HepG2 (cell line): Measurements from ENCODE around the gene RAB1B. TPM values are rescaled to one million over a fixed set of nuclear protein-coding genes. Genes with fewer than 3 reads are reported as not detected.

Source experiments
- ARHGAP35 ChIP-seq: sonication (generic); formaldehyde crosslinking; IDR thresholded peaks from 2 replicates; pipeline ENCODE4 v1.9.0; 2022; ENCODE audit warnings: mild to moderate bottlenecking, inconsistent platforms, moderate library complexity, missing genetic modification reagents, borderline replicate concordance
- ARNT2 ChIP-seq: sonication (generic); formaldehyde crosslinking; IDR thresholded peaks from 2 replicates; pipeline ENCODE4 v1.8.0; 2022; ENCODE audit warnings: mild to moderate bottlenecking, low read depth, missing genetic modification reagents, moderate library complexity
- ATF7-NPFF ChIP-seq: sonication (generic); formaldehyde crosslinking; IDR thresholded peaks from 2 replicates; pipeline ENCODE4 v1.8.1; 2023; ENCODE audit warnings: mild to moderate bottlenecking, low read depth, missing genetic modification reagents, moderate library complexity
- GPN1 ChIP-seq: sonication (generic); formaldehyde crosslinking; IDR thresholded peaks from 2 replicates; pipeline ENCODE4 v1.5.1; 2020; ENCODE audit warnings: missing genetic modification reagents, borderline replicate concordance
- HHEX ChIP-seq: IDR thresholded peaks from 2 replicates; pipeline ENCODE4 v1.6.1; 2016; ENCODE audit warnings: control low read depth
- IKZF1 ChIP-seq: fragments of 450-650 bp; IDR thresholded peaks from 2 replicates; pipeline ENCODE4 v1.7.1; 2016
- MBNL3 ChIP-seq: fragments of 250-450 bp; sonication (Bioruptor Pico); conservative IDR thresholded peaks from 2 replicates; pipeline ENCODE4 v1.8.0; 2022; ENCODE audit warnings: mild to moderate bottlenecking, inconsistent platforms
- MEF2D ChIP-seq: sonication (generic); formaldehyde crosslinking; IDR thresholded peaks from 2 replicates; pipeline ENCODE4 v1.5.1; 2020; ENCODE audit warnings: mild to moderate bottlenecking, missing genetic modification reagents
- PRDM10 ChIP-seq: sonication (generic); formaldehyde crosslinking; IDR thresholded peaks from 2 replicates; pipeline ENCODE4 v1.4.0; 2020; ENCODE audit warnings: low read depth, missing genetic modification reagents
- PRPF4 ChIP-seq: fragments of 200-400 bp; formaldehyde crosslinking; IDR thresholded peaks from 2 replicates; pipeline ENCODE4 v1.6.1; 2016; ENCODE audit warnings: low read length, low read depth; ENCODE audit not compliant: poor library complexity, severe bottlenecking
- RFX1 ChIP-seq: fragments of 450-650 bp; IDR thresholded peaks from 2 replicates; pipeline ENCODE4 v1.6.1; 2017
- SNAPC4 ChIP-seq: sonication (generic); formaldehyde crosslinking; IDR thresholded peaks from 2 replicates; pipeline ENCODE4 v1.4.0; 2020; ENCODE audit warnings: mild to moderate bottlenecking, missing genetic modification reagents
- SRSF4 ChIP-seq: fragments of 200-400 bp; formaldehyde crosslinking; IDR thresholded peaks from one replicate; pipeline ENCODE4 v1.6.1; 2018; ENCODE audit warnings: mild to moderate bottlenecking, low read depth, low read length, moderate library complexity; ENCODE audit not compliant: poor library complexity, severe bottlenecking
- TERF1 ChIP-seq: sonication (generic); formaldehyde crosslinking; IDR thresholded peaks from 2 replicates; pipeline ENCODE4 v1.8.0; 2022; ENCODE audit warnings: mild to moderate bottlenecking, missing genetic modification reagents, moderate library complexity
- XBP1 ChIP-seq: sonication (generic); formaldehyde crosslinking; IDR thresholded peaks from 2 replicates; pipeline ENCODE4 v1.5.0; 2020; ENCODE audit warnings: missing genetic modification reagents
- ZBTB33 ChIP-seq: sonication (generic); formaldehyde crosslinking; IDR thresholded peaks from 2 replicates; pipeline ENCODE4 v1.4.0; 2020; ENCODE audit warnings: missing genetic modification reagents
- ZSCAN12 ChIP-seq: sonication (generic); formaldehyde crosslinking; IDR thresholded peaks from 2 replicates; pipeline ENCODE4 v1.9.0; 2021; ENCODE audit warnings: mild to moderate bottlenecking, missing genetic modification reagents
- polyA plus RNA-seq, 8 experiments: library from polyadenylated mRNA; depleted of rRNA in 3 of 8; stranded (reverse) in 7 of 8; unstranded in 1 of 8; fragments of >200 nt; fragmentation: Illumina TruSeq in 4 of 8; extraction: Trizol in 4 of 8; gene quantifications; 2 replicates each; pipeline versions ENCODE4 v1.2.1 to v1.2.3, GENCODE V29; 2011 to 2016; ENCODE audit warnings: low read depth in 4 of 8, missing spikeins in 1 of 8, mixed read lengths in 1 of 8; ENCODE audit not compliant: insufficient read depth in 1 of 8
- total RNA-seq, 5 experiments: library from RNA; depleted of rRNA; stranded (reverse); fragments of >200 nt; fragmentation: Illumina TruSeq; extraction: Trizol; gene quantifications; 2 replicates each; pipeline ENCODE4 v1.2.3, GENCODE V29; 2016; ENCODE audit warnings: low read depth in 1 of 5

Gene RAB1B
- total and polyA plus RNA-seq, 2 of the 13 experiments (the other 11 are each of a cell fraction or from before 2014, with no cell fraction given): 77.9 to 87.9 TPM

- peak; percentile 72; the same call in 1 of the 2 replicates for TF ChIP-seq MEF2D (CRISPR knock-in tag)
- TF ChIP-seq HHEX (CRISPR knock-in tag): no peak
- no peak for TF ChIP-seq RFX1
- TF ChIP-seq TERF1 (CRISPR knock-in tag): no peak; the same call in 1 of the 2 replicates
- 0 out of 2 replicates have a peak, but pooled peaks have one; percentile 27 for TF ChIP-seq XBP1
- 0 out of 2 replicates have a peak, but pooled peaks have one; percentile 73 for TF ChIP-seq ARHGAP35 (CRISPR knock-in tag)
- peak; percentile 71; the same call in 1 of the 2 replicates for TF ChIP-seq SNAPC4 (CRISPR knock-in tag)
- TF ChIP-seq ZSCAN12 (CRISPR knock-in tag): no peak
- no peak for TF ChIP-seq MBNL3 (CRISPR knock-in tag)
- no peak for TF ChIP-seq PRPF4
- TF ChIP-seq PRDM10 (CRISPR knock-in tag): peak; percentile 9; the same call in 1 of the 2 replicates
- no peak; the same call in 1 of the 2 replicates for TF ChIP-seq ATF7-NPFF
- no peak for TF ChIP-seq SRSF4
- no peak for TF ChIP-seq IKZF1
- no peak for TF ChIP-seq ZBTB33
- no peak for TF ChIP-seq ARNT2 (CRISPR knock-in tag)
- peak; percentile 90 for TF ChIP-seq GPN1
These were observed 21.3 kb downstream of the RAB1B start (continued) for GRCh38 chr11:66289548-66290329.
